Loucy (cell line): Measurements from ENCODE around the gene RBM20.

Source experiments
- H2AFZ ChIP-seq: fragments of 200-600 bp; sonication (generic); 2 replicates; pipeline ENCODE4 v1.6.0; 2016; ENCODE audit warnings: antibody characterized with exemption, mild to moderate bottlenecking, low read length, moderate library complexity
- H3F3A ChIP-seq: fragments of 200-600 bp; 2 replicates; pipeline ENCODE4 v1.6.0; 2016; ENCODE audit warnings: antibody characterized with exemption, low read depth, mild to moderate bottlenecking
- H3K27me3 ChIP-seq: fragments of 200-600 bp; sonication (generic); 2 replicates; pipeline ENCODE4 v1.6.1; 2014; ENCODE audit warnings: low read length, mild to moderate bottlenecking; ENCODE audit not compliant: insufficient read depth, poor library complexity, severe bottlenecking
- H3K36me3 ChIP-seq: fragments of 200-600 bp; sonication (generic); 2 replicates; pipeline ENCODE4 v1.6.1; 2016; ENCODE audit warnings: low read length; ENCODE audit not compliant: insufficient read depth
- H3K4me1 ChIP-seq: fragments of 200-600 bp; sonication (generic); 2 replicates; pipeline ENCODE4 v1.5.1; 2014; ENCODE audit warnings: low read length, mild to moderate bottlenecking; ENCODE audit not compliant: insufficient read depth, poor library complexity, severe bottlenecking
- H3K4me2 ChIP-seq: fragments of 200-600 bp; sonication (generic); 2 replicates; pipeline ENCODE4 v1.6.0; 2014; ENCODE audit warnings: antibody characterized with exemption, low read length, low read depth, mild to moderate bottlenecking; ENCODE audit not compliant: poor library complexity, severe bottlenecking
- H3K4me3 ChIP-seq: fragments of 200-600 bp; sonication (generic); 2 replicates; pipeline ENCODE4 v1.5.1; 2014; ENCODE audit warnings: low read length, mild to moderate bottlenecking, mixed read lengths; ENCODE audit not compliant: poor library complexity, severe bottlenecking
- H3K79me2 ChIP-seq: fragments of 200-600 bp; sonication (generic); 2 replicates; pipeline ENCODE4 v1.6.1; 2014; ENCODE audit warnings: low read length; ENCODE audit not compliant: insufficient read depth
- H3K9ac ChIP-seq: fragments of 200-600 bp; sonication (generic); 2 replicates; pipeline ENCODE4 v1.6.0; 2014; ENCODE audit warnings: mild to moderate bottlenecking, low read depth, low read length, moderate library complexity; ENCODE audit not compliant: poor library complexity, severe bottlenecking
- H3K9me2 ChIP-seq: fragments of 200-600 bp; sonication (generic); replicated peaks from 2 replicates; pipeline ENCODE4 v1.6.1; 2016; ENCODE audit warnings: low read depth, low read length, mixed read lengths
- H3K9me3 ChIP-seq: fragments of 200-600 bp; sonication (generic); 2 replicates; pipeline ENCODE4 v1.6.1; 2014; ENCODE audit warnings: mild to moderate bottlenecking, antibody characterized with exemption, low read length, low read depth; ENCODE audit not compliant: insufficient read depth
- H4K20me1 ChIP-seq: fragments of 200-600 bp; sonication (generic); 2 replicates; pipeline ENCODE4 v1.6.0; 2014; ENCODE audit warnings: antibody characterized with exemption, low read length, mild to moderate bottlenecking; ENCODE audit not compliant: insufficient read depth, poor library complexity, severe bottlenecking
- CTCF ChIP-seq: fragments of 200-600 bp; sonication (generic); conservative IDR thresholded peaks from 2 replicates; pipeline ENCODE4 v1.5.1; 2014; ENCODE audit warnings: mild to moderate bottlenecking, antibody characterized with exemption, low read length
- EZH2phosphoT487 ChIP-seq: fragments of 200-600 bp; IDR thresholded peaks from 2 replicates; pipeline ENCODE4 v1.6.1; 2018; ENCODE audit warnings: antibody characterized with exemption, mild to moderate bottlenecking, moderate library complexity, borderline replicate concordance

RBM20 gene

GRCh38 chr10:110682348-110682747 is 38.2 kb downstream of the RBM20 start:
- H2AFZ ChIP-seq: no peak overlapping the region
- no peaks in the 10 kb centered on the region for H3F3A ChIP-seq
- TF ChIP-seq CTCF (no peak), EZH2phosphoT487 (no peak)
- no peaks in the 10 kb centered on the region for H3K79me2 ChIP-seq
- H3K4me3 ChIP-seq: no peak overlapping the region
- peaks cover 7% of the 10 kb centered on the region for H3K27me3 ChIP-seq
- no peaks in the 10 kb centered on the region for H4K20me1 ChIP-seq
- no peaks in the 10 kb centered on the region for H3K36me3 ChIP-seq
- H3K9me3 ChIP-seq: no peaks in the 10 kb centered on the region
- H3K9me2 ChIP-seq: no peaks in the 10 kb centered on the region
- no peak overlapping the region for H3K4me2 ChIP-seq
- no peak overlapping the region for H3K9ac ChIP-seq
- no peaks in the 10 kb centered on the region for H3K4me1 ChIP-seq

- H3K4me3 ChIP-seq: no peak overlapping the region
Measured at GRCh38 chr10:110684800-110685446, 40.8 kb downstream of the RBM20 start.

GRCh38 chr10:110686047-110686446 is 41.9 kb downstream of the RBM20 start:
- Histone ChIP-seq H3F3A (no peaks in the 10 kb centered on the region), H3K9ac (no peak overlapping the region), H3K36me3 (no peaks in the 10 kb centered on the region), H3K27me3 (peaks cover 19% of the 10 kb centered on the region), H3K4me1 (no peaks in the 10 kb centered on the region), H3K9me2 (no peaks in the 10 kb centered on the region), H3K4me3 (no peak overlapping the region), H3K9me3 (no peaks in the 10 kb centered on the region), H3K4me2 (no peak overlapping the region), H3K79me2 (no peaks in the 10 kb centered on the region), H2AFZ (no peak overlapping the region), H4K20me1 (no peaks in the 10 kb centered on the region)
- TF ChIP-seq CTCF: no peak

More at GRCh38 chr10:110684800-110685446, 40.8 kb downstream of the RBM20 start:
- no peaks in the 10 kb centered on the region for H3K79me2 ChIP-seq
- no peaks in the 10 kb centered on the region for H3K9me3 ChIP-seq
- H3K4me2 ChIP-seq: no peak overlapping the region
- H3K9me2 ChIP-seq: no peaks in the 10 kb centered on the region
- H4K20me1 ChIP-seq: no peaks in the 10 kb centered on the region
- no peaks in the 10 kb centered on the region for H3K4me1 ChIP-seq
- no peak overlapping the region for H2AFZ ChIP-seq
- H3F3A ChIP-seq: no peaks in the 10 kb centered on the region
- no peak for TF ChIP-seq EZH2phosphoT487
- TF ChIP-seq CTCF: no peak
- H3K36me3 ChIP-seq: no peaks in the 10 kb centered on the region
- no peak overlapping the region for H3K9ac ChIP-seq
- peaks cover 15% of the 10 kb centered on the region for H3K27me3 ChIP-seq
